Activated CD4-positive, alpha-beta T cell treated with anti-CD3 and anti-CD28 coated beads, Interleukin-2, amount 10 ng/mL, durations not matched to agents 24 days and 14 days (primary cell): ENCODE results near the gene ANKDD1B. TPM values are rescaled to one million over a fixed set of nuclear protein-coding genes. Genes with fewer than 3 reads are reported as not detected.
A peak's percentile ranks its signal among the peaks of the same experiment; 100 is the strongest.
"Not testable (repeated sequence)": the region's sequence is repeated elsewhere in the genome, so short reads cannot be mapped to it uniquely, and the experiment has no call there.

Source experiments
- DNase-seq: peaks from one replicate; pipeline ENCODE4 v3.0.0; 2022
- H3K27ac Mint-ChIP-seq: one replicate; pipeline ENCODE4 v1.8.0; 2022; ENCODE audit warnings: mild to moderate bottlenecking, mixed read lengths
- H3K27me3 Mint-ChIP-seq: one replicate; pipeline ENCODE4 v1.8.0; 2022; ENCODE audit warnings: mixed read lengths
- H3K36me3 Mint-ChIP-seq: one replicate; pipeline ENCODE4 v1.8.0; 2022; ENCODE audit warnings: low read depth, mild to moderate bottlenecking, mixed read lengths
- H3K4me1 Mint-ChIP-seq: one replicate; pipeline ENCODE4 v1.8.0; 2021; ENCODE audit warnings: mixed read lengths
- H3K4me3 Mint-ChIP-seq: one replicate; pipeline ENCODE4 v1.8.0; 2022; ENCODE audit warnings: mild to moderate bottlenecking, moderate library complexity, mixed read lengths
- H3K9me3 Mint-ChIP-seq: one replicate; pipeline ENCODE4 v1.8.0; 2021; ENCODE audit warnings: mixed read lengths
- intact Hi-C: fragments of 100-400 bp; cut with micrococcal nuclease; formaldehyde crosslinking; loops from one replicate; pipeline ENCODE4 v1.15.1; 2023
- total RNA-seq: library from RNA; stranded (reverse); gene quantifications from 2 replicates; pipeline ENCODE4 v1.2.3, GENCODE V29; 2022

The ANKDD1B gene
- total RNA-seq, 1 donor from 2014 or later, result 0.40 TPM

- Mint-ChIP-seq H3K9me3 (peaks cover 4% of the 10 kb centered on the region), H3K27me3 (no peaks in the 10 kb centered on the region), H3K4me3 (no peak overlapping the region), H3K36me3 (peaks cover 40% of the 10 kb centered on the region), H3K27ac (no peak overlapping the region), H3K4me1 (peaks cover 25% of the 10 kb centered on the region)
- intact Hi-C loops, result no loop called here
- DNase-seq, result no peak
Observed at GRCh38 chr5:75603371-75603770, 7.9 kb upstream of the ANKDD1B start.

GRCh38 chr5:75603821-75604220 lies 7.4 kb upstream of the ANKDD1B start:
- peaks cover 4% of the 10 kb centered on the region for H3K9me3 Mint-ChIP-seq
- no peak overlapping the region for H3K27ac Mint-ChIP-seq
- H3K36me3 Mint-ChIP-seq, result peaks cover 38% of the 10 kb centered on the region
- H3K4me1 Mint-ChIP-seq, result peaks cover 25% of the 10 kb centered on the region
- no peak overlapping the region for H3K4me3 Mint-ChIP-seq
- DNase-seq, result peak; percentile 36
- H3K27me3 Mint-ChIP-seq, result no peaks in the 10 kb centered on the region
- intact Hi-C loops, result no loop called here

GRCh38 chr5:75607341-75607740 lies 3.9 kb upstream of the ANKDD1B start:
- H3K36me3 Mint-ChIP-seq, result peaks cover 27% of the 10 kb centered on the region
- H3K27me3 Mint-ChIP-seq, intact Hi-C loops, H3K27ac Mint-ChIP-seq, DNase-seq, H3K4me3 Mint-ChIP-seq, H3K9me3 Mint-ChIP-seq: not testable (repeated sequence)
- H3K4me1 Mint-ChIP-seq, result peaks cover 12% of the 10 kb centered on the region

GRCh38 chr5:75608870-75609269 lies 2.4 kb upstream of the ANKDD1B start:
- Mint-ChIP-seq H3K4me1 (peaks cover 9% of the 10 kb centered on the region), H3K4me3 (no peak overlapping the region), H3K27ac (no peak overlapping the region), H3K27me3 (peaks cover 5% of the 10 kb centered on the region), H3K9me3 (peaks cover 4% of the 10 kb centered on the region), H3K36me3 (peaks cover 17% of the 10 kb centered on the region)
- no peak for DNase-seq
- intact Hi-C loops, result no loop called here

GRCh38 chr5:75610201-75610600 lies 1.1 kb upstream of the ANKDD1B start:
- peaks cover 5% of the 10 kb centered on the region for H3K27me3 Mint-ChIP-seq
- DNase-seq, result no peak
- peaks cover 10% of the 10 kb centered on the region for H3K36me3 Mint-ChIP-seq
- H3K27ac Mint-ChIP-seq, result no peak overlapping the region
- peaks cover 4% of the 10 kb centered on the region for H3K4me1 Mint-ChIP-seq
- H3K4me3 Mint-ChIP-seq, result no peak overlapping the region
- intact Hi-C loops, result no loop called here
- peaks cover under 1% of the 10 kb centered on the region for H3K9me3 Mint-ChIP-seq

- intact Hi-C loops, H3K4me1 Mint-ChIP-seq, H3K27me3 Mint-ChIP-seq, H3K27ac Mint-ChIP-seq, H3K9me3 Mint-ChIP-seq, H3K36me3 Mint-ChIP-seq: not testable (repeated sequence)
- peak overlapping the region; percentile 13 for H3K4me3 Mint-ChIP-seq
- DNase-seq, result peak; percentile 34
Observed at GRCh38 chr5:75610859-75611310, 368 bp upstream of the ANKDD1B start.

- no peaks in the 10 kb centered on the region for H3K9me3 Mint-ChIP-seq
- no peak for DNase-seq
- intact Hi-C loops, result no loop called here
- H3K27ac Mint-ChIP-seq, result no peak overlapping the region
- peaks cover 5% of the 10 kb centered on the region for H3K27me3 Mint-ChIP-seq
- peaks cover 2% of the 10 kb centered on the region for H3K4me1 Mint-ChIP-seq
- no peak overlapping the region for H3K4me3 Mint-ChIP-seq
- H3K36me3 Mint-ChIP-seq, result peaks cover 8% of the 10 kb centered on the region
Observed at GRCh38 chr5:75612226-75612569, 945 bp downstream of the ANKDD1B start.

- Mint-ChIP-seq H3K27me3 (peaks cover 5% of the 10 kb centered on the region), H3K4me1 (peaks cover 2% of the 10 kb centered on the region), H3K36me3 (peaks cover 4% of the 10 kb centered on the region), H3K27ac (no peak overlapping the region), H3K4me3 (no peak overlapping the region), H3K9me3 (no peaks in the 10 kb centered on the region)
- intact Hi-C loops, result no loop called here
- DNase-seq, result no peak
Observed at GRCh38 chr5:75612901-75613300, 1.6 kb downstream of the ANKDD1B start.

- intact Hi-C loops, result no loop called here
- Mint-ChIP-seq H3K27ac (no peak overlapping the region), H3K36me3 (peaks cover 4% of the 10 kb centered on the region)
Observed at GRCh38 chr5:75614176-75614575, 2.9 kb downstream of the ANKDD1B start.

GRCh38 chr5:75616371-75616881 lies 5.2 kb downstream of the ANKDD1B start:
- Mint-ChIP-seq H3K27ac (no peak overlapping the region), H3K36me3 (no peaks in the 10 kb centered on the region), H3K4me1 (no peaks in the 10 kb centered on the region), H3K9me3 (no peaks in the 10 kb centered on the region), H3K27me3 (no peaks in the 10 kb centered on the region), H3K4me3 (no peak overlapping the region)
- intact Hi-C loops, result no loop called here
- DNase-seq, result no peak

More at GRCh38 chr5:75614176-75614575, 2.9 kb downstream of the ANKDD1B start:
- Mint-ChIP-seq H3K4me3 (no peak overlapping the region), H3K9me3 (no peaks in the 10 kb centered on the region), H3K27me3 (peaks cover 5% of the 10 kb centered on the region), H3K4me1 (peaks cover 2% of the 10 kb centered on the region)
- no peak for DNase-seq

- Mint-ChIP-seq H3K4me1 (no peaks in the 10 kb centered on the region), H3K4me3 (no peak overlapping the region), H3K27me3 (no peaks in the 10 kb centered on the region), H3K36me3 (no peaks in the 10 kb centered on the region), H3K9me3 (no peaks in the 10 kb centered on the region), H3K27ac (no peak overlapping the region)
- no peak for DNase-seq
- intact Hi-C loops, result no loop called here
Observed at GRCh38 chr5:75616971-75617621, 5.8 kb downstream of the ANKDD1B start.

GRCh38 chr5:75617736-75618352 lies 6.6 kb downstream of the ANKDD1B start:
- no peaks in the 10 kb centered on the region for H3K9me3 Mint-ChIP-seq
- H3K4me1 Mint-ChIP-seq, result no peaks in the 10 kb centered on the region
- no peak overlapping the region for H3K4me3 Mint-ChIP-seq
- H3K27me3 Mint-ChIP-seq, result no peaks in the 10 kb centered on the region
- H3K36me3 Mint-ChIP-seq, result no peaks in the 10 kb centered on the region
- no peak overlapping the region for H3K27ac Mint-ChIP-seq
- no peak for DNase-seq
- intact Hi-C loops, result no loop called here

GRCh38 chr5:75620184-75620959 lies 9.1 kb downstream of the ANKDD1B start:
- Mint-ChIP-seq H3K27me3 (no peaks in the 10 kb centered on the region), H3K9me3 (no peaks in the 10 kb centered on the region), H3K36me3 (no peaks in the 10 kb centered on the region), H3K4me3 (no peak overlapping the region), H3K4me1 (no peaks in the 10 kb centered on the region), H3K27ac (no peak overlapping the region)
- intact Hi-C loops, result no loop called here
- peak; percentile 38 for DNase-seq

GRCh38 chr5:75622564-75622963 lies 11.3 kb downstream of the ANKDD1B start:
- Mint-ChIP-seq H3K4me3 (no peak overlapping the region), H3K36me3 (no peaks in the 10 kb centered on the region), H3K27me3 (no peaks in the 10 kb centered on the region), H3K4me1 (no peaks in the 10 kb centered on the region), H3K9me3 (no peaks in the 10 kb centered on the region), H3K27ac (no peak overlapping the region)
- DNase-seq, result no peak
- intact Hi-C loops, result no loop called here
